Lung (tissue), 12 donors: Measurements from ENCODE around the gene LSP1. TPM values are rescaled to one million over a fixed set of nuclear protein-coding genes. Genes with fewer than 3 reads are reported as not detected.

ENCODE experiments used
- ATAC-seq: fragments of 200-7000 bp; cut with Tn5 transposase; one replicate; pipeline ENCODE4 v1.9.1; 2020; ENCODE audit warnings: moderate number of reproducible peaks; ENCODE audit not compliant: insufficient read depth, low FRiP score
- DNase-seq, 3 donors: peaks; one replicate each; pipeline ENCODE4 v3.0.0-alpha.2; 2013 to 2017
- H3K27ac ChIP-seq, 2 donors: one replicate each; pipeline ENCODE4 v1.5.1; 2013; ENCODE audit warnings: mild to moderate bottlenecking in 2 of 2, moderate library complexity in 2 of 2, control low read depth in 1 of 2, inconsistent platforms in 1 of 2, low read depth in 1 of 2, low read length in 1 of 2
- H3K27me3 ChIP-seq, 3 donors: one replicate each; pipeline ENCODE4 v1.5.1; 2013; ENCODE audit warnings: low read length in 2 of 3; ENCODE audit not compliant: control insufficient read depth in 3 of 3, insufficient read depth in 3 of 3
- H3K36me3 ChIP-seq, 4 donors: one replicate each; pipeline ENCODE4 v1.5.1; 2013; ENCODE audit warnings: low read length in 4 of 4, mild to moderate bottlenecking in 1 of 4, moderate library complexity in 1 of 4; ENCODE audit not compliant: control insufficient read depth in 4 of 4, insufficient read depth in 4 of 4
- H3K4me1 ChIP-seq, 5 donors: one replicate each; pipeline ENCODE4 v1.5.1; 2013; ENCODE audit warnings: low read length in 5 of 5, mild to moderate bottlenecking in 2 of 5, moderate library complexity in 1 of 5; ENCODE audit not compliant: control insufficient read depth in 5 of 5, insufficient read depth in 5 of 5
- H3K4me3 ChIP-seq: one replicate; pipeline ENCODE4 v1.5.1; 2013; ENCODE audit warnings: mild to moderate bottlenecking, control low read depth, moderate library complexity
- H3K9ac ChIP-seq, 2 donors: one replicate each; pipeline ENCODE4 v1.5.1; 2013; ENCODE audit warnings: low read length in 2 of 2, control low read depth in 1 of 2; ENCODE audit not compliant: insufficient read depth in 1 of 2
- H3K9me3 ChIP-seq, 4 donors: one replicate each; pipeline ENCODE4 v1.5.1; 2013; ENCODE audit warnings: low read length in 3 of 4, mild to moderate bottlenecking in 1 of 4, moderate library complexity in 1 of 4; ENCODE audit not compliant: control insufficient read depth in 4 of 4, insufficient read depth in 3 of 4
- CTCF ChIP-seq: IDR thresholded peaks from 2 replicates; pipeline ENCODE4 v1.5.1; 2012; ENCODE audit warnings: mild to moderate bottlenecking; ENCODE audit errors: control extremely low read depth, extremely low read depth
- WGBS, 2 donors: extraction: QIAGEN DNeasy Blood & Tissue Kit; methylation state at CpG; one replicate each; pipeline ENCODE4 v1.1.7; 2013; 5-methylcytosine and 5-hydroxymethylcytosine counted together
- polyA plus RNA-seq, 2 donors: library from polyadenylated mRNA; stranded (reverse); fragments of 200-250 nt; gene quantifications; one replicate each; pipeline ENCODE4 v1.2.1, GENCODE V29; 2013
- total RNA-seq, 2 donors: library from RNA; depleted of rRNA in 1 of 2; stranded (reverse); fragments of >200 nt in 1 of 2; gene quantifications; one replicate each; pipeline ENCODE4 v1.2.1, GENCODE V29; 2014 to 2021
- donor health status: control.
- donor health status: control.
- donor health status: Bipolar disorder and iron deficiency.
- donor health status: healthy.
- donor health status: DM: yes; HTN: yes; CAD: no.

The LSP1 gene
- total and polyA plus RNA-seq, 4 donors: 44.9 to 121 (median 83.9) TPM

- Histone ChIP-seq H3K9me3 (no peaks in the 10 kb centered on the region), H3K9ac (no peak overlapping the region), H3K27me3 (peaks cover 0 to 4% (median 0%) of the 10 kb centered on the region in 3 donors), H3K4me1 (peaks cover 0 to 6% (median 0%) of the 10 kb centered on the region in 5 donors), H3K4me3 (no peak overlapping the region), H3K36me3 (no peaks in the 10 kb centered on the region), H3K27ac (peak overlapping the region in 1 of 2 donors; percentile 87)
- DNase-seq (no peak), ATAC-seq (no peak)
- no peak for TF ChIP-seq CTCF
- WGBS, 2 donors: 74 to 76% methylated on average over 8 of the region's 8 CpGs
These were observed 9.1 kb upstream of the LSP1 start for GRCh38 chr11:1843796-1844195.

- Histone ChIP-seq H3K4me1 (peaks cover 0 to 6% (median 0%) of the 10 kb centered on the region in 5 donors), H3K4me3 (no peak overlapping the region), H3K27me3 (peaks cover 0 to 8% (median 0%) of the 10 kb centered on the region in 3 donors), H3K36me3 (no peaks in the 10 kb centered on the region), H3K9ac (no peak overlapping the region), H3K9me3 (no peaks in the 10 kb centered on the region), H3K27ac (peak overlapping the region in 1 of 2 donors; percentile 87)
- TF ChIP-seq CTCF: no peak
- 16 to 24% methylated on average over 20 to 23 of the region's 23 CpGs for WGBS, 2 donors
- ATAC-seq (peak; percentile 20), DNase-seq (peak in 1 of 3 donors; percentile 43)
These were observed 8.4 kb upstream of the LSP1 start for GRCh38 chr11:1844221-1845094.

GRCh38 chr11:1845095-1845429, 7.8 kb upstream of the LSP1 start:
- Histone ChIP-seq H3K9ac (no peak overlapping the region), H3K27ac (peak overlapping the region in 1 of 2 donors; percentile 87)

More at GRCh38 chr11:1845095-1845429, 7.8 kb upstream of the LSP1 start:
- H3K4me3 ChIP-seq: no peak overlapping the region
- TF ChIP-seq CTCF: no peak
- ATAC-seq (no peak), DNase-seq (no peak)
- H3K36me3 ChIP-seq: no peaks in the 10 kb centered on the region
- H3K9me3 ChIP-seq: no peaks in the 10 kb centered on the region
- WGBS, 2 donors: 56 to 75% methylated on average over 1 of the region's 1 CpG
- H3K4me1 ChIP-seq: peaks cover 0 to 6% (median 0%) of the 10 kb centered on the region in 5 donors
- H3K27me3 ChIP-seq: peaks cover 0 to 8% (median 0%) of the 10 kb centered on the region in 3 donors
